ENCODE measurements around the gene NANOGP8. TPM values are rescaled to one million over a fixed set of nuclear protein-coding genes. Genes with fewer than 3 reads are reported as not detected.

Gene NANOGP8
- polyA plus RNA-seq, 1 donor (not counting 4 experiments of a cell fraction or from before 2014, with no cell fraction given) = not detected

DNA sequence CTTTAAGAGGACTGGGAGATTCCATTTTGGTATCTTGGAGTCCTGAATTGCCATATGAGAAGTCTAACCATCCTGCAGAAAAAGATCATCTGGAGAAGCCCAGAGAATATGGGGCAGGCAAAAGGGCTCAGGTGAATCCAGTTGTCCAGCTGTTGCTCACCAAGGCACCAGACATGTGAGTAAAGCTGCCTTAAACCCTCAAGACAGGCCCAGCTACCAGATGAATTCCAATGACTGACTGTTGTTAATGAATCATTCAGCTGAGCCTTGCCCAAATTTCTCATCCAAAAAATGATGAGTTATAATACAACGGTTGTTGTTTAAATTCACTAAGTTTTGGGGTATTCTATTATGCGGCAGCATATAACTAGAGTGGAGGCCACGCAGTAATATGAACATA, 22.0 kb upstream of the NANOGP8 start:
- H3K4me2 ChIP-seq (ENCODE audit: control insufficient read depth, extremely low read depth, insufficient read depth, low read depth, low read length) = no peak overlapping the region
- H4K20me1 ChIP-seq (ENCODE audit: control insufficient read depth, extremely low read depth, insufficient read depth, low read length) = no peaks in the 10 kb centered on the region
- no peak overlapping the region for H3K27ac ChIP-seq (ENCODE audit: control insufficient read depth, insufficient read depth, low read length)
- DNase-seq (ENCODE audit: low read depth, low spot score) (no peak), FAIRE-seq (peak; percentile 5)
- H3K79me2 ChIP-seq (ENCODE audit: control insufficient read depth, insufficient read depth, low read length) = no peaks in the 10 kb centered on the region
- no peaks in the 10 kb centered on the region for H3K27me3 ChIP-seq (ENCODE audit: control insufficient read depth, extremely low read depth, insufficient read depth, low read length)
- dilution Hi-C loops (cut with MboI; ENCODE audit: extremely low pct_ligation_motif_present, low sequenced_read_pairs) = no loop called here
- no peaks in the 10 kb centered on the region for H3K9me1 ChIP-seq (ENCODE audit: control insufficient read depth, extremely low read depth, insufficient read depth, low read length)
- H2AFZ ChIP-seq (ENCODE audit: control insufficient read depth, low read length) = no peak overlapping the region
- H3K9me3 ChIP-seq (ENCODE audit: control insufficient read depth, low read depth, low read length) = no peaks in the 10 kb centered on the region
- H3K4me1 ChIP-seq (ENCODE audit: control insufficient read depth, extremely low read depth, insufficient read depth, low read length) = no peaks in the 10 kb centered on the region
- H3K36me3 ChIP-seq (ENCODE audit: control insufficient read depth in 2 of 2, extremely low read depth in 1 of 2, insufficient read depth in 2 of 2, low read length in 2 of 2) = no peaks in the 10 kb centered on the region
- TF ChIP-seq EZH2 (IDR thresholded peaks at IDR 0.05; ENCODE audit: low read length) = no peak
- TF ChIP-seq, protein P1, sequence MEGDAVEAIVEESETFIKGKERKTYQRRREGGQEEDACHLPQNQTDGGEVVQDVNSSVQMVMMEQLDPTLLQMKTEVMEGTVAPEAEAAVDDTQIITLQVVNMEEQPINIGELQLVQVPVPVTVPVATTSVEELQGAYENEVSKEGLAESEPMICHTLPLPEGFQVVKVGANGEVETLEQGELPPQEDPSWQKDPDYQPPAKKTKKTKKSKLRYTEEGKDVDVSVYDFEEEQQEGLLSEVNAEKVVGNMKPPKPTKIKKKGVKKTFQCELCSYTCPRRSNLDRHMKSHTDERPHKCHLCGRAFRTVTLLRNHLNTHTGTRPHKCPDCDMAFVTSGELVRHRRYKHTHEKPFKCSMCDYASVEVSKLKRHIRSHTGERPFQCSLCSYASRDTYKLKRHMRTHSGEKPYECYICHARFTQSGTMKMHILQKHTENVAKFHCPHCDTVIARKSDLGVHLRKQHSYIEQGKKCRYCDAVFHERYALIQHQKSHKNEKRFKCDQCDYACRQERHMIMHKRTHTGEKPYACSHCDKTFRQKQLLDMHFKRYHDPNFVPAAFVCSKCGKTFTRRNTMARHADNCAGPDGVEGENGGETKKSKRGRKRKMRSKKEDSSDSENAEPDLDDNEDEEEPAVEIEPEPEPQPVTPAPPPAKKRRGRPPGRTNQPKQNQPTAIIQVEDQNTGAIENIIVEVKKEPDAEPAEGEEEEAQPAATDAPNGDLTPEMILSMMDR (optimal IDR thresholded peaks at IDR 0.05 in 1 of 3, IDR thresholded peaks at IDR 0.05 in 1 of 3, conservative IDR thresholded peaks at IDR 0.05 in 1 of 3; ENCODE audit: extremely low read depth in 1 of 3, insufficient read depth in 2 of 3, low read length in 3 of 3) = no peak
- H3K4me3 ChIP-seq (ENCODE audit: control insufficient read depth in 2 of 3, extremely low read depth in 1 of 3, insufficient read depth in 2 of 3, low read depth in 1 of 3, low read length in 3 of 3) = no peak overlapping the region
- H3K9ac ChIP-seq (ENCODE audit: control insufficient read depth, extremely low read depth, insufficient read depth, low read length) = no peak overlapping the region

DNA sequence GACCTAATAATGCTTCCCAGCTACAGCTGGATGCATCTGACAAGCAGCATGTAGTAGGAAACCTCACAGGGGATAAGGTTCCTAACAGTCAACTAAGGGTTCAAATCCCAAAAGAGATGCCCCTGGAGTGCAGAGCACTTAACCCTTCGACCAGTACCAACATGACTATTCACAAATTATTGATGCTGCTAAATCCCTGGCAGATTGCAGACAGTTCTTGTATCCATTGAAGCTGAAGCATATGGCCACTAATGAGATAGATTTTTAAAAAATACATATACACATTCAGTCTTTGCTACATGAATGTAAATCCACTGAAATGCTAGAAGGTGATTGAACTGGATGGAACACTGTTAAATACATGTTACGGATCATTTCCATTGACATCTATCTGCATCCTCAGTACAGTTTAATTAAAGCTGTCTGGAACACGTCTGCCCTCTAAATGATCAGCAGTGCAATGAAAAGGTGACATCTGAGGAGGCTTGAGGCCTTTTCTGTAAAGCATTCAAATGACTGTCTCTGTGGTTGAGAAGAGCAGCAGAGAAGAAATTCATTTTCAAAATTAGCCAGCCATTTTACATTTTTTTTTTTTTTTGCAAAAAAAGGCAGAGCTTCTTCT, 19.5 kb upstream of the NANOGP8 start:
- H3K4me1 ChIP-seq (ENCODE audit: control insufficient read depth, extremely low read depth, insufficient read depth, low read length) = no peaks in the 10 kb centered on the region
- no peaks in the 10 kb centered on the region for H3K36me3 ChIP-seq (ENCODE audit: control insufficient read depth in 2 of 2, extremely low read depth in 1 of 2, insufficient read depth in 2 of 2, low read length in 2 of 2)
- H3K4me2 ChIP-seq (ENCODE audit: control insufficient read depth, extremely low read depth, insufficient read depth, low read depth, low read length) = no peak overlapping the region
- dilution Hi-C loops (cut with MboI; ENCODE audit: extremely low pct_ligation_motif_present, low sequenced_read_pairs) = no loop called here
- H3K27ac ChIP-seq (ENCODE audit: control insufficient read depth, insufficient read depth, low read length) = no peak overlapping the region
- no peak overlapping the region for H3K4me3 ChIP-seq (ENCODE audit: control insufficient read depth in 2 of 3, extremely low read depth in 1 of 3, insufficient read depth in 2 of 3, low read depth in 1 of 3, low read length in 3 of 3)
- DNase-seq (ENCODE audit: low read depth, low spot score) (no peak), FAIRE-seq (no peak)
- H4K20me1 ChIP-seq (ENCODE audit: control insufficient read depth, extremely low read depth, insufficient read depth, low read length) = no peaks in the 10 kb centered on the region
- H2AFZ ChIP-seq (ENCODE audit: control insufficient read depth, low read length) = no peak overlapping the region
- no peaks in the 10 kb centered on the region for H3K27me3 ChIP-seq (ENCODE audit: control insufficient read depth, extremely low read depth, insufficient read depth, low read length)
- H3K9ac ChIP-seq (ENCODE audit: control insufficient read depth, extremely low read depth, insufficient read depth, low read length) = no peak overlapping the region
- no peaks in the 10 kb centered on the region for H3K9me1 ChIP-seq (ENCODE audit: control insufficient read depth, extremely low read depth, insufficient read depth, low read length)
- no peaks in the 10 kb centered on the region for H3K79me2 ChIP-seq (ENCODE audit: control insufficient read depth, insufficient read depth, low read length)
- TF ChIP-seq, protein P1 (optimal IDR thresholded peaks at IDR 0.05 in 1 of 3, IDR thresholded peaks at IDR 0.05 in 1 of 3, conservative IDR thresholded peaks at IDR 0.05 in 1 of 3; ENCODE audit: extremely low read depth in 1 of 3, insufficient read depth in 2 of 3, low read length in 3 of 3) = no peak
- H3K9me3 ChIP-seq (ENCODE audit: control insufficient read depth, low read depth, low read length) = no peaks in the 10 kb centered on the region

Data from keratinocyte (primary cell).